BLaER1 (cell line): ENCODE data around the gene STX18.

Source experiments
- H3K27ac ChIP-seq: shearing (Covaris generic); formaldehyde crosslinking; 2 replicates; pipeline ENCODE4 v1.8.1; 2022
- H3K27me3 ChIP-seq: shearing (Covaris generic); formaldehyde crosslinking; 2 replicates; pipeline ENCODE4 v1.8.1; 2022
- H3K36me3 ChIP-seq: shearing (Covaris generic); formaldehyde crosslinking; 2 replicates; pipeline ENCODE4 v1.8.1; 2022
- H3K4me1 ChIP-seq: shearing (Covaris generic); formaldehyde crosslinking; 2 replicates; pipeline ENCODE4 v1.8.1; 2022
- H3K4me2 ChIP-seq: shearing (Covaris generic); formaldehyde crosslinking; 2 replicates; pipeline ENCODE4 v1.8.1; 2022
- H3K4me3 ChIP-seq: shearing (Covaris generic); formaldehyde crosslinking; 2 replicates; pipeline ENCODE4 v1.8.1; 2022
- H3K9ac ChIP-seq: shearing (Covaris generic); formaldehyde crosslinking; 2 replicates; pipeline ENCODE4 v1.8.1; 2022
- H3K9me3 ChIP-seq: shearing (Covaris generic); formaldehyde crosslinking; 2 replicates; pipeline ENCODE4 v1.8.1; 2022
- H4K20me1 ChIP-seq: shearing (Covaris generic); formaldehyde crosslinking; 2 replicates; pipeline ENCODE4 v1.8.1; 2022
- Cebpa-rat ChIP-seq: shearing (Covaris generic); IDR thresholded peaks from 2 replicates; pipeline ENCODE4 v1.8.1; 2022

Gene STX18

DNA sequence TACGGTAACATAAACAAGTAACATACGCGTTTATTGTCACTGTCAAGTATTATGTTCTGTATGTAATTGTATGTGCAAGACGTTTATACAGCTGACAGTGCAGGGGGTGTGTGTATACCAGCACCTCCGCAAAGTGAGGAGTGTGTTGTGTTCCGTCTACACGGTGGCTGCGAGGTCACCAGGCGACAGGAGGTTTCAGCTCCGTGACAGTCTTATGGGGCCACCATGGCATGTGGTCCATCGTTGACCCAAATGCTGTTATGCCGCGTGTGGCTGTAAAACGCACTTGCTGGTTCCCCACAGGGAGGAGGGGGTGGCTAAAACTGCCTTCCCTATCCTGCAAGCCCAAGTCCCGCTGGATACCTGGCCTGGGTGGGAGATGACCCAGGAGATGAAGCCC lies 129.9 kb downstream of the STX18 start:
- no peak overlapping the region for H3K9ac ChIP-seq
- H4K20me1 ChIP-seq: 0 out of 2 replicates have a peak, but pooled peaks cover 6% of the 10 kb centered on the region
- peaks cover 21% of the 10 kb centered on the region for H3K27me3 ChIP-seq
- no peak for TF ChIP-seq Cebpa-rat
- H3K9me3 ChIP-seq: peaks cover 9% of the 10 kb centered on the region; the same call in 1 of the 2 replicates
- H3K36me3 ChIP-seq: peaks cover 16% of the 10 kb centered on the region
- H3K4me1 ChIP-seq: peaks cover 23% of the 10 kb centered on the region
- no peak overlapping the region for H3K27ac ChIP-seq
- H3K4me3 ChIP-seq: no peak overlapping the region
- H3K4me2 ChIP-seq: no peak overlapping the region

- peaks cover 38% of the 10 kb centered on the region for H3K4me1 ChIP-seq
- no peak overlapping the region for H3K4me3 ChIP-seq
- H3K36me3 ChIP-seq: peaks cover 3% of the 10 kb centered on the region
- no peak overlapping the region for H3K4me2 ChIP-seq
- H3K9ac ChIP-seq: no peak overlapping the region
- peaks cover 37% of the 10 kb centered on the region for H3K27me3 ChIP-seq
- 0 out of 2 replicates have a peak, but pooled peaks cover 6% of the 10 kb centered on the region for H4K20me1 ChIP-seq
- no peak for TF ChIP-seq Cebpa-rat
- no peak overlapping the region for H3K27ac ChIP-seq
- peaks cover 1% of the 10 kb centered on the region; the same call in 1 of the 2 replicates for H3K9me3 ChIP-seq
Observed at GRCh38 chr4:4410271-4410670, 131.6 kb downstream of the STX18 start.

DNA sequence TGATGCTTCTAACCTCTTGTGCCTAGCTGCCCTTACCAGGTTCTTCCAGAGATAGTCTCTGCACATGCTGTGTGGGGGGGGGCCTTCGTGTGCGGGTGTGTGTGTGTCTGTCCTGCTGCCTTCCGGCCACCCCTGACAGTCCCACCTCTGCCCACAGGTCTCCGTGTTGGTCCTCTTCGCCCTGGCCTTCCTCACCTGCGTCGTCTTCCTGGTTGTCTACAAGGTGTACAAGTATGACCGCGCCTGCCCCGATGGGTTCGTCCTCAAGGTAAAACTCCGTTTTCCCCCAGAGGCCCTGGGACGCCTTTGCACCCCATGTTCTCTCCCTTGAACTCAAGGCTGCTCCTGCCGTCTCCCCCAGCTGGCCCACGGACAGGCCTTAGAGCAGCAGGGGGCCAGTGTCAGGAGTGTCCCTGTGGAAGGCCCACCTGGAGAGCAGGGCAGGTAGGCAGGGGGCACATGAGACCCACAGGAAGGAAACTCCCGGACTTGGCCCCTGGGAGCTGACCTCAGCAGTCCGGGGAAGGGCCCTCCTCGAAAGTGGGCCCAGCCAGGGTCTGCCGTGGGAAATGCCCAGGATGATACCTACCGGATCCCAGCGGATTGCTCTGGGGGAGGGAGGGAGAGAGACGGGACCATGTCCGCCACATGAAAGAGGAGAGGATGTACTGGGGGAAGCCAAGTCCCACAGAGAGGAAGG lies 132.3 kb downstream of the STX18 start:
- TF ChIP-seq Cebpa-rat: no peak
- Histone ChIP-seq H3K9me3 (no peaks in the 10 kb centered on the region), H3K9ac (no peak overlapping the region), H3K4me1 (peaks cover 38% of the 10 kb centered on the region), H3K36me3 (no peaks in the 10 kb centered on the region), H3K27me3 (peaks cover 42% of the 10 kb centered on the region), H3K4me2 (no peak overlapping the region), H4K20me1 (0 out of 2 replicates have a peak, but pooled peaks cover 6% of the 10 kb centered on the region), H3K27ac (no peak overlapping the region), H3K4me3 (no peak overlapping the region)

- peak overlapping the region; percentile 74 for H3K4me2 ChIP-seq
- no peaks in the 10 kb centered on the region for H3K9me3 ChIP-seq
- H4K20me1 ChIP-seq: 0 out of 2 replicates have a peak, but pooled peaks cover 6% of the 10 kb centered on the region
- no peak overlapping the region for H3K9ac ChIP-seq
- H3K4me3 ChIP-seq: no peak overlapping the region
- no peaks in the 10 kb centered on the region for H3K36me3 ChIP-seq
- H3K4me1 ChIP-seq: peaks cover 38% of the 10 kb centered on the region
- H3K27ac ChIP-seq: no peak overlapping the region
- no peak for TF ChIP-seq Cebpa-rat
- H3K27me3 ChIP-seq: peaks cover 42% of the 10 kb centered on the region
Observed at GRCh38 chr4:4408576-4409335, 133.1 kb downstream of the STX18 start.

DNA sequence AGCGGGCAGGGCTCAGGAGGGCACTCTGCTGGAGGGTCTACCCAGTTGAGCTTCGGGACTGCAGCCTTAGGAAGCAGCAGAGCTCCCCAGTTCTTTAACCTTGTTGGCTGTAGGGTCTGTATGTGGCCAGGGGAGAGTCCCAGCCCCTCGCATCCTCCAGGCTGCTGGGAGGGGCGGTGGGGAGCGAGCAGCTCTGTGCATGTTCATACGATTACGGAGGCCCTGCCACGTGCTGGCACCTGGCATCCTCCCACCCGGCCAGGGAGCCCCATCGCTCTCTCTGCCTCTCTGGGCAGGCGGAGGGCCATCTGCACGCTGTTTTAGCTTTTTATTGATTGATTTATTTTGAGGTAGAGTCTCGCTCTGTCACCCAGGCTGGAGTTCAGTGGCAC lies 133.7 kb downstream of the STX18 start:
- Histone ChIP-seq H3K4me2 (peak overlapping the region; percentile 74), H3K27me3 (peaks cover 42% of the 10 kb centered on the region), H3K27ac (no peak overlapping the region), H3K4me3 (no peak overlapping the region), H3K9ac (no peak overlapping the region), H3K4me1 (peaks cover 38% of the 10 kb centered on the region), H3K36me3 (no peaks in the 10 kb centered on the region), H3K9me3 (no peaks in the 10 kb centered on the region), H4K20me1 (0 out of 2 replicates have a peak, but pooled peaks cover 6% of the 10 kb centered on the region)
- TF ChIP-seq Cebpa-rat: no peak

DNA sequence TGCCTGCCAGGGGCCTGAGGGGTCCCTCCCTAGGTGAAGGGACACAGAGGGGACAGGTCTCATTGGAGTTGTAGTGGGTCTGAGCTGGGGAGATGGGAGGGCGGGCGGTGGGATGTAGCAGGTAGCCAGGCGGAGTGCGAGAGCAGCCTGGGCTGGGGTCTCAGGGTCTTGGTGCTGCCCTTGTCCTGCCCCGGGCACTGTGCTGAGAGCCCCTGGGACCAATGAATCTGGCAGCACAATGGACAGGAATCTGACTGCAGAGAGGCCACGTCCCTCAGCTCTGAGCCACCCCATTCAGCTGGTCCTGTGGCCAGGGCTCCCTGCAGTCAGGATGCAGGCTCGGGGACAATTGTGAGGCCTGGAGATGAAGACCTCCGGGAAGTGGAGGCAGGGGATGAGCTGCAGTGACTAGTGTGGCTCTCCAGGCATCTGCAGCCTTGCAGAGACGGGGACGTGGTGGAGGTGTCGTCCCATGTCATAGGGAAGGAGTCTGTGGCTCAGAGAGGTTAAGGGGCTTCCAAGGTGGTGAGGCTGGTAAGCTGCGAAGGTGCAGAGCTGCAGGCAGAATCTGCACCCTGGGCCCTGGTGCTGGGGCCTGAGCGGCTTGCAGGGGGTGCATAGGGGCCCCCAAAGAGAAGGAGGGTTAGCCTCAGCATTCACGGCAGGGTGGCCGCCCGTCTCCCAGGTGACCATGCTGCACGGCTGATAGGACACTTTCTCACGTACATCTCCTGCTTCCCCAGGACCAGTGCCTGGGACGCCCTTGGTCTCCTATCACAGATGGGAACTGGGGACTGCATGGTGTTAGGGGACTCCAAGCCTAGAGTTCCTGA lies 134.3 kb downstream of the STX18 start:
- no peak for TF ChIP-seq Cebpa-rat
- 0 out of 2 replicates have a peak, but pooled peaks cover 6% of the 10 kb centered on the region for H4K20me1 ChIP-seq
- H3K9me3 ChIP-seq: no peaks in the 10 kb centered on the region
- H3K9ac ChIP-seq: no peak overlapping the region
- H3K4me2 ChIP-seq: peak overlapping the region; percentile 74
- H3K27ac ChIP-seq: no peak overlapping the region
- H3K4me3 ChIP-seq: 0 out of 2 replicates have a peak overlapping the region, but pooled peaks have one; percentile 15
- no peaks in the 10 kb centered on the region for H3K36me3 ChIP-seq
- H3K27me3 ChIP-seq: peaks cover 42% of the 10 kb centered on the region
- peaks cover 38% of the 10 kb centered on the region for H3K4me1 ChIP-seq

DNA sequence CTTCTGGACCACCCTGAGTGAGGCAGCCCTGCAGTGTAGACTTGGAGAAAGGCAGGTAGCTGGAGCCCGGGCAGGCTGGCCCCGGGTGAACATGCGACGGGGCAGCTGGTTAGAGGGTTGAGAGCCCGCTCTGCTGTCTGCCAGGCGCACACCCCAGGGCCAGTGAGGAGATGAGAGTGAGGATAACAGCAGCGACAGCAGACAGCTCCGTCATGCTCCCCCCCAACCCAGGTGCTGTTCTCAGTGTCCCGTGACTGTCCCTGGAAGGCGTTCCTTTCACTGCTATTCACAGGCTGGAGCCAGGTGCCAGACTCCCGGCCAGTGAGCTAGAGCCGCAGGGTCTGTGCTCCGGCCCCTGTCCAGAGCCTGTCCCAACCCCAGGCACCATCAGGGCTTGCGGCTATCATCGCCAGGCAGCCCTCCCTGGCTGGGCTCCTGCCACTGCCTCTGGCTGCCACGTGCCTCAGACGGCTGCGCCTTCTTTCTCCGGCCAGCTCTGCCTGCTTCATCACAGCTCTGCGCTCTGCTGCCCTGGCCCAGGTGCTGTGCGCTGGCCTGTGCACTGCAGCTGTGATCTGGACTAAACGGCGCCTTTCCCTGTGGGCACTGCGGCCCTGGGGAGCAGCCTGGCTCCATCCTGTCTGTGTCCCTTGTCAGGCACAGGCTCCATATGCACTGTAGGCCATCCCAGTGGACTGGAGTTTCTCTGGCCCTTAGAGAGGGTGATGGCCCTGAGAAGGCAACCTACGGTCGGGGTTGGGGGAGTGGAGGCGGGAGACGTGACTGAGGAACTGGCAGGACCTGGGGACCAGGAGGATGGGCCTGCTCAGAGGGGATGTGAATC lies 135.2 kb downstream of the STX18 start:
- Histone ChIP-seq H3K4me2 (peak overlapping the region; percentile 74), H3K27me3 (peaks cover 42% of the 10 kb centered on the region), H3K4me1 (peaks cover 38% of the 10 kb centered on the region), H3K36me3 (no peaks in the 10 kb centered on the region), H3K9ac (no peak overlapping the region), H3K9me3 (no peaks in the 10 kb centered on the region), H3K27ac (peak overlapping the region; percentile 24; the same call in 1 of the 2 replicates), H3K4me3 (0 out of 2 replicates have a peak overlapping the region, but pooled peaks have one; percentile 15), H4K20me1 (0 out of 2 replicates have a peak, but pooled peaks cover 6% of the 10 kb centered on the region)
- no peak for TF ChIP-seq Cebpa-rat

- H3K4me1 ChIP-seq: peaks cover 38% of the 10 kb centered on the region
- H3K9ac ChIP-seq: no peak overlapping the region
- no peaks in the 10 kb centered on the region for H3K36me3 ChIP-seq
- H3K9me3 ChIP-seq: no peaks in the 10 kb centered on the region
- 0 out of 2 replicates have a peak, but pooled peaks cover 6% of the 10 kb centered on the region for H4K20me1 ChIP-seq
- no peak overlapping the region for H3K27ac ChIP-seq
- H3K27me3 ChIP-seq: peaks cover 42% of the 10 kb centered on the region
- no peak overlapping the region for H3K4me3 ChIP-seq
- TF ChIP-seq Cebpa-rat: no peak
- peak overlapping the region; percentile 74; the same call in 1 of the 2 replicates for H3K4me2 ChIP-seq
Observed at GRCh38 chr4:4405358-4405962, 136.4 kb downstream of the STX18 start.
